RWPE2 (cell line): ENCODE measurements around the gene TRIP12.

Experiments used
- ATAC-seq: fragments of 200-7000 bp; cut with Tn5 transposase; 3 replicates; pipeline ENCODE4 v1.9.1; 2021; ENCODE audit warnings: low read depth
- DNase-seq: peaks from one replicate; pipeline ENCODE4 v3.0.0-alpha.2; 2020; ENCODE audit warnings: low spot score
- H3K27ac ChIP-seq: fragments of 450-650 bp; 2 replicates; pipeline ENCODE4 v1.5.1; 2017; ENCODE audit warnings: mild to moderate bottlenecking; ENCODE audit not compliant: poor library complexity, severe bottlenecking
- H3K27me3 ChIP-seq: fragments of 250-450 bp; sonication (Bioruptor Pico); 2 replicates; pipeline ENCODE4 v1.5.1; 2021; ENCODE audit warnings: mild to moderate bottlenecking, moderate library complexity; ENCODE audit not compliant: insufficient read depth, poor library complexity, severe bottlenecking
- H3K36me3 ChIP-seq: fragments of 250-450 bp; sonication (Bioruptor Pico); 2 replicates; pipeline ENCODE4 v1.5.1; 2020; ENCODE audit warnings: low read depth, mild to moderate bottlenecking, moderate library complexity
- H3K4me1 ChIP-seq: fragments of 250-450 bp; sonication (Bioruptor Pico); 2 replicates; pipeline ENCODE4 v1.5.1; 2021; ENCODE audit warnings: mild to moderate bottlenecking, moderate library complexity; ENCODE audit not compliant: insufficient read depth, poor library complexity, severe bottlenecking
- H3K4me3 ChIP-seq: fragments of 250-450 bp; sonication (Bioruptor Pico); 2 replicates; pipeline ENCODE4 v1.5.1; 2021; ENCODE audit warnings: mild to moderate bottlenecking, moderate library complexity; ENCODE audit not compliant: severe bottlenecking
- H3K9me3 ChIP-seq: fragments of 250-450 bp; sonication (Bioruptor Pico); 2 replicates; pipeline ENCODE4 v1.5.1; 2021; ENCODE audit warnings: mild to moderate bottlenecking, moderate library complexity; ENCODE audit not compliant: severe bottlenecking
- CTCF ChIP-seq: fragments of 450-650 bp; IDR thresholded peaks from one replicate; pipeline ENCODE4 v1.5.1; 2017; ENCODE audit warnings: mild to moderate bottlenecking, moderate library complexity; ENCODE audit not compliant: poor library complexity, severe bottlenecking

Gene TRIP12

GRCh38 chr2:229861431-229861830 lies 60.4 kb downstream of the TRIP12 start:
- DNase-seq (no peak), ATAC-seq (no peak)
- Histone ChIP-seq H3K4me3 (no peak overlapping the region), H3K36me3 (peaks cover 45% of the 10 kb centered on the region), H3K27me3 (no peaks in the 10 kb centered on the region), H3K4me1 (peaks cover 3% of the 10 kb centered on the region), H3K27ac (no peak overlapping the region), H3K9me3 (no peaks in the 10 kb centered on the region)
- no peak for TF ChIP-seq CTCF

GRCh38 chr2:229860334-229860733 lies 61.5 kb downstream of the TRIP12 start:
- ATAC-seq (no peak), DNase-seq (no peak)
- TF ChIP-seq CTCF, result no peak
- Histone ChIP-seq H3K36me3 (peaks cover 41% of the 10 kb centered on the region), H3K4me1 (peaks cover 3% of the 10 kb centered on the region), H3K27me3 (no peaks in the 10 kb centered on the region), H3K9me3 (no peaks in the 10 kb centered on the region), H3K27ac (no peak overlapping the region), H3K4me3 (no peak overlapping the region)

GRCh38 chr2:229858351-229858750 lies 63.5 kb downstream of the TRIP12 start:
- no peak for ATAC-seq
- peaks cover 3% of the 10 kb centered on the region for H3K4me1 ChIP-seq
- DNase-seq, result no peak
- no peaks in the 10 kb centered on the region for H3K9me3 ChIP-seq
- H3K4me3 ChIP-seq, result no peak overlapping the region
- H3K36me3 ChIP-seq, result peaks cover 51% of the 10 kb centered on the region
- H3K27ac ChIP-seq, result no peak overlapping the region
- TF ChIP-seq CTCF, result no peak
- no peaks in the 10 kb centered on the region for H3K27me3 ChIP-seq

- Histone ChIP-seq H3K4me3 (no peak overlapping the region), H3K4me1 (peaks cover under 1% of the 10 kb centered on the region), H3K9me3 (no peaks in the 10 kb centered on the region), H3K27me3 (no peaks in the 10 kb centered on the region), H3K36me3 (peaks cover 52% of the 10 kb centered on the region), H3K27ac (no peak overlapping the region)
- TF ChIP-seq CTCF, result no peak
- DNase-seq (no peak), ATAC-seq (no peak)
These were observed 64.2 kb downstream of the TRIP12 start for GRCh38 chr2:229857634-229858033.

- ATAC-seq (no peak), DNase-seq (no peak)
- H3K9me3 ChIP-seq, result no peaks in the 10 kb centered on the region
- H3K36me3 ChIP-seq, result peaks cover 49% of the 10 kb centered on the region
- no peaks in the 10 kb centered on the region for H3K4me1 ChIP-seq
- no peak overlapping the region for H3K27ac ChIP-seq
- H3K4me3 ChIP-seq, result no peak overlapping the region
- no peaks in the 10 kb centered on the region for H3K27me3 ChIP-seq
- TF ChIP-seq CTCF, result no peak
These were observed 65.4 kb downstream of the TRIP12 start for GRCh38 chr2:229856413-229856812.
